ENCODE results near the gene PABPN1L.

PABPN1L gene

GRCh38 chr16:88864099-88864498 lies 2.4 kb downstream of the PABPN1L start:
- Histone ChIP-seq H3K4me3 (ENCODE audit: low read length) (no peak overlapping the region), H3K27ac (ENCODE audit: low read depth, low read length) (no peak overlapping the region), H3K9me3 (ENCODE audit: control insufficient read depth, insufficient read depth, low read length) (no peaks in the 10 kb centered on the region), H4K20me1 (ENCODE audit: control insufficient read depth, insufficient read depth, low read depth, low read length) (no peaks in the 10 kb centered on the region), H3K79me2 (ENCODE audit: control insufficient read depth, low read length) (no peaks in the 10 kb centered on the region), H3K4me2 (ENCODE audit: low read length) (no peak overlapping the region), H3K9me2 (replicated peaks; ENCODE audit: control insufficient read depth, low read length) (no peaks in the 10 kb centered on the region), H3K4me1 (ENCODE audit: control insufficient read depth, low read length) (peaks cover 5% of the 10 kb centered on the region; the same call in 1 of the 2 replicates), H3K27me3 (ENCODE audit: control insufficient read depth, low read length) (peaks cover 11% of the 10 kb centered on the region), H3F3A (ENCODE audit: control insufficient read depth, insufficient read depth) (no peaks in the 10 kb centered on the region), H3K36me3 (ENCODE audit: control insufficient read depth, low read length) (peaks cover 18% of the 10 kb centered on the region)
- no peak for TF ChIP-seq EZH2phosphoT487 (IDR thresholded peaks at IDR 0.05; ENCODE audit: borderline replicate concordance, low read length)
- TF ChIP-seq, protein P1, sequence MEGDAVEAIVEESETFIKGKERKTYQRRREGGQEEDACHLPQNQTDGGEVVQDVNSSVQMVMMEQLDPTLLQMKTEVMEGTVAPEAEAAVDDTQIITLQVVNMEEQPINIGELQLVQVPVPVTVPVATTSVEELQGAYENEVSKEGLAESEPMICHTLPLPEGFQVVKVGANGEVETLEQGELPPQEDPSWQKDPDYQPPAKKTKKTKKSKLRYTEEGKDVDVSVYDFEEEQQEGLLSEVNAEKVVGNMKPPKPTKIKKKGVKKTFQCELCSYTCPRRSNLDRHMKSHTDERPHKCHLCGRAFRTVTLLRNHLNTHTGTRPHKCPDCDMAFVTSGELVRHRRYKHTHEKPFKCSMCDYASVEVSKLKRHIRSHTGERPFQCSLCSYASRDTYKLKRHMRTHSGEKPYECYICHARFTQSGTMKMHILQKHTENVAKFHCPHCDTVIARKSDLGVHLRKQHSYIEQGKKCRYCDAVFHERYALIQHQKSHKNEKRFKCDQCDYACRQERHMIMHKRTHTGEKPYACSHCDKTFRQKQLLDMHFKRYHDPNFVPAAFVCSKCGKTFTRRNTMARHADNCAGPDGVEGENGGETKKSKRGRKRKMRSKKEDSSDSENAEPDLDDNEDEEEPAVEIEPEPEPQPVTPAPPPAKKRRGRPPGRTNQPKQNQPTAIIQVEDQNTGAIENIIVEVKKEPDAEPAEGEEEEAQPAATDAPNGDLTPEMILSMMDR (IDR thresholded peaks at IDR 0.05; ENCODE audit: low read depth, low read length, poor library complexity, severe bottlenecking) = no peak

- Histone ChIP-seq H3K9me3 (ENCODE audit: control insufficient read depth, insufficient read depth, low read length) (no peaks in the 10 kb centered on the region), H3K36me3 (ENCODE audit: control insufficient read depth, low read length) (peaks cover 21% of the 10 kb centered on the region), H3K79me2 (ENCODE audit: control insufficient read depth, low read length) (peaks cover 2% of the 10 kb centered on the region), H3K4me1 (ENCODE audit: control insufficient read depth, low read length) (peaks cover 7% of the 10 kb centered on the region; the same call in 1 of the 2 replicates), H3F3A (ENCODE audit: control insufficient read depth, insufficient read depth) (no peaks in the 10 kb centered on the region), H4K20me1 (ENCODE audit: control insufficient read depth, insufficient read depth, low read depth, low read length) (no peaks in the 10 kb centered on the region), H3K4me2 (ENCODE audit: low read length) (no peak overlapping the region), H3K27ac (ENCODE audit: low read depth, low read length) (no peak overlapping the region), H3K27me3 (ENCODE audit: control insufficient read depth, low read length) (peaks cover 6% of the 10 kb centered on the region), H3K9me2 (replicated peaks; ENCODE audit: control insufficient read depth, low read length) (no peaks in the 10 kb centered on the region), H3K4me3 (ENCODE audit: low read length) (no peak overlapping the region)
- TF ChIP-seq, protein P1 (IDR thresholded peaks at IDR 0.05; ENCODE audit: low read depth, low read length, poor library complexity, severe bottlenecking) = no peak
- no peak for TF ChIP-seq EZH2phosphoT487 (IDR thresholded peaks at IDR 0.05; ENCODE audit: borderline replicate concordance, low read length)
Observed at GRCh38 chr16:88863426-88863825, 3.0 kb downstream of the PABPN1L start.

- Histone ChIP-seq H3F3A (ENCODE audit: control insufficient read depth, insufficient read depth) (no peaks in the 10 kb centered on the region), H3K27me3 (ENCODE audit: control insufficient read depth, low read length) (peaks cover 6% of the 10 kb centered on the region), H3K4me1 (ENCODE audit: control insufficient read depth, low read length) (peaks cover 12% of the 10 kb centered on the region), H3K4me3 (ENCODE audit: low read length) (no peak overlapping the region), H3K9me3 (ENCODE audit: control insufficient read depth, insufficient read depth, low read length) (no peaks in the 10 kb centered on the region), H3K27ac (ENCODE audit: low read depth, low read length) (no peak overlapping the region), H3K4me2 (ENCODE audit: low read length) (no peak overlapping the region), H4K20me1 (ENCODE audit: control insufficient read depth, insufficient read depth, low read depth, low read length) (no peaks in the 10 kb centered on the region), H3K79me2 (ENCODE audit: control insufficient read depth, low read length) (peaks cover 6% of the 10 kb centered on the region), H3K36me3 (ENCODE audit: control insufficient read depth, low read length) (peaks cover 21% of the 10 kb centered on the region), H3K9me2 (replicated peaks; ENCODE audit: control insufficient read depth, low read length) (no peaks in the 10 kb centered on the region)
- TF ChIP-seq, protein P1 (IDR thresholded peaks at IDR 0.05; ENCODE audit: low read depth, low read length, poor library complexity, severe bottlenecking) = no peak
- TF ChIP-seq EZH2phosphoT487 (IDR thresholded peaks at IDR 0.05; ENCODE audit: borderline replicate concordance, low read length) = no peak
Observed at GRCh38 chr16:88862968-88863367, 3.5 kb downstream of the PABPN1L start.

Data from DOHH2 (cell line).